GM21423 (cell line): ENCODE data around the gene KRT38.
"Not testable (repeated sequence)": the region's sequence is repeated elsewhere in the genome, so short reads cannot be mapped to it uniquely, and the experiment has no call there.

Experiments
- ATAC-seq: cut with Tn5 transposase; IDR thresholded peaks from one replicate; pipeline ENCODE4 v1.9.1; 2021; ENCODE audit warnings: mild to moderate bottlenecking, moderate library complexity; ENCODE audit not compliant: unreplicated experiment

The KRT38 gene

GRCh38 chr17:41396996-41397660 lies 43.7 kb downstream of the KRT38 start, which contains the start of gene KRT31:
Gene KRT31, minus strand, starts transcription at chr17:41397608. Its CDS starts 69 bp downstream, at chr17:41397539.
- no peak for ATAC-seq

- ATAC-seq = no peak
Observed at GRCh38 chr17:41396340-41396739, 44.4 kb downstream of the KRT38 start.

- ATAC-seq = no peak
Observed at GRCh38 chr17:41395611-41396010, 45.2 kb downstream of the KRT38 start.

GRCh38 chr17:41395044-41395443 lies 45.7 kb downstream of the KRT38 start:
- ATAC-seq = not testable (repeated sequence)

- no peak for ATAC-seq
Observed at GRCh38 chr17:41394254-41394996, 46.4 kb downstream of the KRT38 start.

- no peak for ATAC-seq
Observed at GRCh38 chr17:41393826-41394225, 47.0 kb downstream of the KRT38 start.

GRCh38 chr17:41393294-41393693 lies 47.5 kb downstream of the KRT38 start:
- ATAC-seq = no peak

GRCh38 chr17:41392278-41392677 lies 48.5 kb downstream of the KRT38 start:
- ATAC-seq = no peak

- no peak for ATAC-seq
Observed at GRCh38 chr17:41391535-41391934, 49.2 kb downstream of the KRT38 start.

GRCh38 chr17:41390411-41390938 lies 50.3 kb downstream of the KRT38 start:
- ATAC-seq = no peak

GRCh38 chr17:41387670-41388069 lies 53.1 kb downstream of the KRT38 start:
- ATAC-seq = no peak

GRCh38 chr17:41386227-41386626 lies 54.6 kb downstream of the KRT38 start:
- ATAC-seq = no peak
